ENCODE data around the gene LRRC32.

LRRC32 gene

DNA sequence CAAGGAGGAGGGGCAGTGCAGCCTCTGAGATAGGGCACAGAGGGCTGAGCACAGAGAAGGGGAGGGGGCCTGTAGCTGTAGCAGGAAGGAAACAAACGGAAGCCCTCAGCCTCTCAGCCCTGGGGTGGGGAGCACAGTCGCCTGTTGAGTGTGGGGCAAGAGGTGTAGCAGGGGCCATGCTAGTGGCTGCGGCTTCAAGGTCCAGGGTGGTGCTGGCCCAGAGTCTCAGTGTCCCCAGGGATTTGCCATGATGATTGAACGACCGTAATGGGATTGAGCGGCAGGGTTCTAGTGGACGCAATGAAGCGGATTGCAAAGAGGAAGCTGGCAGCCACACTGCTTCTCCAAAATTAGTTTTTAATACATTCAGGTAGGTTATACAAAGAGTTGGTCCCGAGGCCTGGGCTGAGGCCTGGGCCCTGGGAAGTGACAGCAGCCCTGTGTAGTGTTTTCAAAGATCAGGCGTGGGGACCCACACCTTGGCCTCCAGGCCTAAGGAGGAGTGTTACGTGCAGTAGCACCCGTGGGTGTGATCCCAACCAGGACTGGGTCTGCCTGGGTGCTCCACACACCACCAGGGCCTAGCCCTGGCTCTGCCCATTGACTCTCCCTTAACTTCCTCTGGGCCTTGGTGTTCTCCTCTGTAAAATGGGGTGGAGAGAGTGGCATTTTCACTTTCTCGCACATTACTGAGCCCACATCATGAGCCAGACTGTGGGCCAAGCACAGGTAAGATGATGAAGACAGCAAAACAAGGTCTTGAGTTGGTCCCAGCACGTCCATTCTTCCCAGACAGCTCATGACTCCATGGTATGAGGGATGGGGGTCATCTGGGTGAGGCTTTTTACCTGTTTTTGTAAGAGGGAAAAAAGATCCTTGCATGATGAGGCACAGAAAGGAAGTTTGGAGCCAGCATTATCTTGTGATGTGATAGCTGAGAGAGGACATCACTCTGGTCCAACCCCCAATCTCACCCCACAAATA, 13.1 kb downstream of the LRRC32 start:
- H3K9me3 Mint-ChIP-seq: no peaks in the 10 kb centered on the region

DNA sequence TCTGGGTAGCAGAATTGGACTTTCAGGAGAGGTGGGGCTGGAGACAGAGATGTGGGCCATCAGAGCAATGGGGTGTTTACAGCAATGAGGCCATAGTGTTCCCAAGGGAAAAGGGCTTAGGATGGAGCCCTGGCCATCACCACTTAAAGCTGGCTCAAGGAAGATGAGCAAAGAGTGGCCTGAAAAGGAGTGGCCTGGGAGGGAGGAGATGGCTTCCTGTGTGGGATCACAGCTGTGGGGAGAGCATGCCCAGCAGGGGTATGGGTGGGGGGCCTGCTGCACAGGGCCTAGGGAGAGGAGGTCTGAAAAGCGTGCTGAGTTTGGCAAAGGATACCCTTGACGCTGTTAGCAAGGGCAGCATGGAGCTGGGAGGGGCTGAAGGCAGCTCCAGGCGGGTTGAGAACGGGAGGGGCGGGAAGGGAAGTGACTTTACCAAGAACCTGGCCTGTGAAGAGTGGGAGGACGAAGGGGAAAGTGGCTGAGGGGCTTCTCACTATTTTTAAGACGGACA, 13.9 kb downstream of the LRRC32 start:
- Mint-ChIP-seq H3K27ac (no peak overlapping the region), H3K27me3 (peaks cover 4% of the 10 kb centered on the region), H3K36me3 (ENCODE audit: low read depth) (no peaks in the 10 kb centered on the region), H3K4me3 (no peak overlapping the region), H3K4me1 (ENCODE audit: low read depth) (no peaks in the 10 kb centered on the region), H3K9me3 (no peaks in the 10 kb centered on the region)
- peak; percentile 15 for DNase-seq

More for the DNA sequence above, 13.1 kb downstream of the LRRC32 start:
- no peaks in the 10 kb centered on the region for H3K36me3 Mint-ChIP-seq (ENCODE audit: low read depth)
- no peak overlapping the region for H3K27ac Mint-ChIP-seq
- peak; percentile 7 for DNase-seq
- no peak overlapping the region for H3K4me3 Mint-ChIP-seq
- no peaks in the 10 kb centered on the region for H3K4me1 Mint-ChIP-seq (ENCODE audit: low read depth)
- peaks cover 4% of the 10 kb centered on the region for H3K27me3 Mint-ChIP-seq

DNA sequence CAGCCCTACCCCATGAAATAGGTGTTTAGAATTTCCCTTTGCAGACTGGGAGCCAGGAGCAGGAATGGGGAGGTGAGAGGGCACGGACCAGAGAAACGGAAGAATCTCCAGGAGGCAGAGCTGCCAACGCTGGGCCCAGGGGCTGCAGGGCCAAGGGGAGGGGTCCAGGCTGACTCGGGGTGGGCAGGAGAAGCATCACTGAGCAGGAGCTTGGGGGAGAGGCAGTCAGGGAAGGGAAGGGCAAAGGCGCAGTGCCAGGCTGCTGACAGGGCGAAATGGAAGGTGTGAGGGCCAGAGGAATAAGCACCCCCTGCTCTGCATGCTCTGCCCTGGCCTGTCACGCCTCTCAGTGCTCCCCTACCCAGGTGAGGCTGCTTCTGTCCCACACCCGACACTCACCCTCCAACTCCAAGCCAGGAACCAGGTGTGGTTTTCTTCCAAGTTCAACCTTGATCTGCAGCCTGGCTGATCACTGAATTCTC, 14.5 kb downstream of the LRRC32 start:
- Mint-ChIP-seq H3K36me3 (ENCODE audit: low read depth) (no peaks in the 10 kb centered on the region), H3K4me1 (ENCODE audit: low read depth) (no peaks in the 10 kb centered on the region), H3K27me3 (peaks cover 4% of the 10 kb centered on the region), H3K27ac (no peak overlapping the region), H3K9me3 (no peaks in the 10 kb centered on the region), H3K4me3 (no peak overlapping the region)
- peak; percentile 22 for DNase-seq

DNA sequence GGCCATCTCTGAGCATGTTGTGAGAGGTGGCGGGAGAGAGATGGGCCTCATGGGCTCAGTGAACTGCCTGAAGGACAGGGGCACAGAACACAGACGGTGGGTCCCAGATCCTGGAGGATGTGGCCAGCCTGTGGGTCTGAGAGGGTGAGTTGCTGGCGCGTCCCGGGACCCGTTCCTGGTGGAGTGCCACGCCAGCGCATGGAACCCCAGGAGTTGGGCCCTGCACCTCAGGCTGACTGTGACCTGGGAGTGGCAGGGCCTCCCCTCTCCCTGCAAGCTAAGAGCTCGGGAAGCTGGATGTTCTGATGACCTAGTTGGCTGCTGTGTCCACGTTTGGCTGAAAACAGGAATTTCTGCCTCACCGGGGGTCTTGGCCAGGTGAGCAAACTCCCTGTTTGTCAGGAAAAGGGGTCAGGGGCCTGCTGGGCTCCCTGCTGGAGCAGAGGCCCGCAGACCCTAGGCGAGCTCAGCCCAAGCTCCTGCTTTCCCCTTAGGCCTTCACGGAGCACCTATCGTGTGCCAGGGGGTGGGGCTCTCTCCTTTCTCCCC, 15.0 kb downstream of the LRRC32 start:
- Mint-ChIP-seq H3K9me3 (no peaks in the 10 kb centered on the region), H3K27me3 (peaks cover 7% of the 10 kb centered on the region), H3K27ac (no peak overlapping the region), H3K4me3 (no peak overlapping the region), H3K4me1 (ENCODE audit: low read depth) (no peaks in the 10 kb centered on the region), H3K36me3 (ENCODE audit: low read depth) (no peaks in the 10 kb centered on the region)
- DNase-seq: peak; percentile 22

DNA sequence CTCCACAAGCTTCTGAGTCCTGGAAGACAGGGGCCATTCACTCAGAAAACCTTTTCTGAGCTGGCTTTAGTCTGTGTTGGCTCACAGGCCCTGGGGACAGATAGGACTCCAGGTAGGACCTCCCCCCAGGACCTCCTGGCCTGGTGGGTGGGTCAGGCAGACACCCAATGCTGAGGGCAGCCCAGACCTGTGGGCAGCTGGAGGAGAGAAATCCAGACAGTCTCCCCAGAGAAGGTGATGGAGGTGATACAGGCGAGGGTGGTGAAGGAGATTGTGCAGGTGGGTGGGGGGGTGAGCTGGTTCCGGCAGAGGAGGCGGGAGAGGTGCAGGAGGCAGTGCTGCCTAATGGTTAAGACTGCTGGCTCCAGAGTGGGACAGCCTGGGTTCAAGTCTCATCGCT, 15.6 kb downstream of the LRRC32 start:
- Mint-ChIP-seq H3K36me3 (ENCODE audit: low read depth) (no peaks in the 10 kb centered on the region), H3K9me3 (no peaks in the 10 kb centered on the region), H3K4me3 (no peak overlapping the region), H3K27me3 (peaks cover 10% of the 10 kb centered on the region), H3K4me1 (ENCODE audit: low read depth) (no peaks in the 10 kb centered on the region), H3K27ac (no peak overlapping the region)
- DNase-seq: peak; percentile 16

DNA sequence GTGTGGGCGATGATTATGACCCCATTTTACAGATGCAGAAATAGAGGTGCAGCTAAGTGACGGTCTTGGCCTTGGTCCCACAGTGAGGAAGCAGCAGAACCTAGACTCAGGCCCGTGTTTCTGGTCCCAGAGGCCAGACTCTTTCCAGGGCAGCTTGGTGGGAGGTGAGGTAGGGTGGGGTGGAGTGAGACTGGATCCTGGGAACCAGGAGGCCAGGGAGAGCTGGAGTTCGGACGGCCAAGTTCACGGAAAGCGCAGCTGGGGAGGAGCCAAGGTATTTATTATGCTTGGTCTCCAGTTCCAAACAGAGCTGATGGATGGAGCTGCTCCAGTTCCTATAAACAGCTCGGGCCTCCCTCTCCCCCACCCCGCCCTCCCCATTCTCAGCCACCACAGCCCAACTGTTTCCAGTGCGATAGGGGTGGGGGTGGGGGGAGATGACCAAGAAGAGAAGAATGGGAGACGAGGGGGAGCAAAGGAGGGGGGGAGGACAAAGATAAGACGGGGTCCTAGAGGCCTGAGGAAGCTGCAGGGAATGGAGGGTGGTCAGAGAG, 16.2 kb downstream of the LRRC32 start:
- Mint-ChIP-seq H3K4me3 (no peak overlapping the region), H3K9me3 (no peaks in the 10 kb centered on the region), H3K27me3 (peaks cover 10% of the 10 kb centered on the region), H3K4me1 (ENCODE audit: low read depth) (no peaks in the 10 kb centered on the region), H3K36me3 (ENCODE audit: low read depth) (no peaks in the 10 kb centered on the region), H3K27ac (no peak overlapping the region)
- DNase-seq: peak; percentile 9

DNA sequence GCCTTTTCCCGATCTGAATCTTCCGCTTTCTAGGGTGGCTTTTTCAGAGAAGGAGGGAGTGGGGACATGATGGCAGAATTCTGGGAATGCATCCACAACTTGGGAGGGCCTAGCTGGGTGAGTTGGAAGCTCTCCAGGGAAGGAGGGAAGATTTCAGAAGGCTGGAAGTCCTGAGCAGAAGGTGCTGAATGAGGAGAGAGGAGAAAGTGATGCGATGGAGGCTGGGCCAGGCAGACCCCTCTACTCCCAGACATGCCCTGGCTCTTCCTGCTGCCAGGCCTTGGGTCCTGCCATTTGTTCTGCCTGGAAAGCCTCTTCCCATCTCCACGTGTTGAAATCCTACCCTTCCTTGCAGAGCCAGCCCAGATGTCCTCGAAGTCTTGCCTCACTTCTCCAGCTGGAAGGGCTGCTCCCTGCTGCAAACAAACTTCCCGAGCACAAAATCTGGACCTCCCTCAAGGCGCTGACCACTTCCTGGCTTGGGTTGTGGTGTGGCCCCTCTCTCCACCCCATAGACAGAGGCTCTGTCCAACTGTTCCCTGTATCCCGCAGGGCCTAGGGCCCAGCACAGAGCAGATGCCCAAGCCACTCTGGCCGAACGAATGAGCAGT, 16.8 kb downstream of the LRRC32 start:
- DNase-seq: peak; percentile 16

DNA sequence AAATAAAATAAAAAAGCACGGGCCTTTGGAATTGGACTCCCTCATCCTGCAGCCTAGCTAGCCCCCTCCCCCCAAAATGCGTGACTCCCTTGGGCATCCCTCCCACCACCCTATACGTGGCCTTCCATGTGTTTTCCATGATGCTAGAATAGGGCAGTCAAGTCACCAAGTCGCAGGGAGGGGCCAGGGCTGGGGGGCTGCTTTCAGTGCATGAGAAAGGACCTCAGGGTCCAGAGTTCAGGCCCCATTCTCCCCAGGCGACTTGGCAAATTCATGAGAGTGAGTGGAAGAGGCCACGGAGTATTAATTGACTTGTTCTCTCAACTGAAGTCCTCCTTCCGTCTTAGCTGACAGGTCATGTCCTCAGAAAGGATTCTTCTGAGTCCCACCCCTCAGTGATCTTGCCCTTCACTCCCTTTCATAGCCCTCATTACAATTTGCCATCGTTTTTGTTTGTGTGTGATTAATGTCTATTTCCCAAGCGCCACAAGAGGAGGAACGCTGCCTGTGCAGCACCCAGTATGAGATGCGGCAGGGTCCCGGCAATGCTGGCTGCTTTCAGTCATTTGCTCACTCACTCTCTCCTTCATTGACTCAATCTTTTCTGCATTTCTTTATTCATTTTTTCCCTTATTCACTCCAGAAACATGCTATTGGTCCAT, 17.4 kb downstream of the LRRC32 start:
- no peaks in the 10 kb centered on the region for H3K4me1 Mint-ChIP-seq (ENCODE audit: low read depth)

More for the DNA sequence above, 16.8 kb downstream of the LRRC32 start:
- Mint-ChIP-seq H3K27ac (no peak overlapping the region), H3K4me1 (ENCODE audit: low read depth) (no peaks in the 10 kb centered on the region), H3K4me3 (no peak overlapping the region), H3K27me3 (peaks cover 16% of the 10 kb centered on the region), H3K36me3 (ENCODE audit: low read depth) (no peaks in the 10 kb centered on the region), H3K9me3 (no peaks in the 10 kb centered on the region)

DNA sequence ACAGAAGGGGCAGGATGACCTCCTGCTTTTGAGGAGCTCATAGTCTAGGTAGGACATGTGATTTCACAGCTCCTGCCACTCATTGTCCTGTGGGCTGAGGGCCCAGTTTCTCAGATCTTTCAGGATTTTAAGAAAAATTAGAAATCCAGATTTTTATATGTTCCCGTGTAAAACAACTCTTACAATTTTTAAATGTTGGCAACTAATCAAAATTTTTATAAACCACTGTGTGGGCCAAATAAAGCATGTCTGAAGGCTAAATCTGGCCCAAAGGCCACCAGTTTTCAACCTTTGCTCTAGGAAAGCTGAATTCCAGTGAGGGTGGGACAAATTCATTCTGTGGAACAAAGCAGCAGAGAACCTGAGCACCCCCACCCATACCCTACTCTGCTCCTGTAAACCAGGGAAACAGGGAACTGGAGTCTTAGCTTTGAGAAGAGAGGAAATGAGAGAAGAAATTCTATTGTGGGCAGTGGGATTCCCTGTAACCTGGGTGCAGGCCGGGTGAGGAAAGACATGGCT, 20.6 kb downstream of the LRRC32 start:
- Mint-ChIP-seq H3K27ac (no peak overlapping the region), H3K36me3 (ENCODE audit: low read depth) (no peaks in the 10 kb centered on the region), H3K27me3 (peaks cover 41% of the 10 kb centered on the region), H3K9me3 (peaks cover 11% of the 10 kb centered on the region), H3K4me3 (no peak overlapping the region), H3K4me1 (ENCODE audit: low read depth) (no peaks in the 10 kb centered on the region)
- DNase-seq: no peak

More for the DNA sequence above, 17.4 kb downstream of the LRRC32 start:
- Mint-ChIP-seq H3K36me3 (ENCODE audit: low read depth) (no peaks in the 10 kb centered on the region), H3K27me3 (peaks cover 16% of the 10 kb centered on the region), H3K9me3 (no peaks in the 10 kb centered on the region), H3K27ac (no peak overlapping the region), H3K4me3 (no peak overlapping the region)
- DNase-seq: peak; percentile 8

DNA sequence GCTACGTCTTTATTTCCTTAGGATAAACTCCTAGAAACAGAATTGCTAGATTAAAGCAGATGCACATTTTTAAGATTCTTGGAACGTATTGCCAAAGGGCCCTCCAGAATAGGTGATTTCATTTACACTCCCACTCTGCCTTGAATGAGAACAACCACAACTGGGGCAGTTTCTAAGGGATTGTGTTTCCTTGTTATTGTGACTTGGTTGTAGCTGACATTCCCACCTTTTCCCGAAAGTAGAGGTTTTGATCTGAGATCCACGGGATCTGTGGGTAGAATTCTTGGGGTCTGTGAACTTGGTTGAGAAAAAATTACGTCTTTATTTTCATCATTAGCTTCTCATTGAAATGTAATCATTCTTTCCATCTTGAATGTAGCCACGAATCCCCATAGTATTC, 21.5 kb downstream of the LRRC32 start:
- H3K36me3 Mint-ChIP-seq (ENCODE audit: low read depth): no peaks in the 10 kb centered on the region
- peaks cover 11% of the 10 kb centered on the region for H3K9me3 Mint-ChIP-seq
- no peak overlapping the region for H3K4me3 Mint-ChIP-seq
- peaks cover 46% of the 10 kb centered on the region for H3K27me3 Mint-ChIP-seq
- no peak overlapping the region for H3K27ac Mint-ChIP-seq
- no peak for DNase-seq
- peaks cover 3% of the 10 kb centered on the region for H3K4me1 Mint-ChIP-seq (ENCODE audit: low read depth)

DNA sequence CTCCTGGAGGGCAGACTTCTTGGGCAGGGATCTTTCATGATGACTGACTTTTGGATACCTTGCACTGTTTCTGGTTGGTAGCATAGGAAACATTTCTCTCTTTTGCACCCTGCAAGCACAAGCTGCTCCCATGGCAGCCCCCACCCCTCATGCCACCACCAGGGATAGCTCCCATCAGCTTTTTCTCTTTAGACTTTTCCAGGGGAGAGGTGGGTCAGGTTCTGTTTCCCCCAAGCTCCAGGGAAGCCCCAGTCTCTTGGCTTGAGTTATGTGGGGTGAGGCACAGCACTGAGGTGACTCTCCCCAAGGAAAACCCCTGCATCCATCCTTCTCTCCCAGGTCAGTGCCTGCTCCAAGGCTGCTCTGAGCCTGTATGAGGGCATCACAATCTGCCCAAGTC, 22.5 kb downstream of the LRRC32 start:
- Mint-ChIP-seq H3K9me3 (peaks cover 11% of the 10 kb centered on the region), H3K4me3 (no peak overlapping the region), H3K36me3 (ENCODE audit: low read depth) (no peaks in the 10 kb centered on the region), H3K4me1 (ENCODE audit: low read depth) (peaks cover 3% of the 10 kb centered on the region), H3K27ac (no peak overlapping the region), H3K27me3 (peaks cover 53% of the 10 kb centered on the region)
- no peak for DNase-seq

DNA sequence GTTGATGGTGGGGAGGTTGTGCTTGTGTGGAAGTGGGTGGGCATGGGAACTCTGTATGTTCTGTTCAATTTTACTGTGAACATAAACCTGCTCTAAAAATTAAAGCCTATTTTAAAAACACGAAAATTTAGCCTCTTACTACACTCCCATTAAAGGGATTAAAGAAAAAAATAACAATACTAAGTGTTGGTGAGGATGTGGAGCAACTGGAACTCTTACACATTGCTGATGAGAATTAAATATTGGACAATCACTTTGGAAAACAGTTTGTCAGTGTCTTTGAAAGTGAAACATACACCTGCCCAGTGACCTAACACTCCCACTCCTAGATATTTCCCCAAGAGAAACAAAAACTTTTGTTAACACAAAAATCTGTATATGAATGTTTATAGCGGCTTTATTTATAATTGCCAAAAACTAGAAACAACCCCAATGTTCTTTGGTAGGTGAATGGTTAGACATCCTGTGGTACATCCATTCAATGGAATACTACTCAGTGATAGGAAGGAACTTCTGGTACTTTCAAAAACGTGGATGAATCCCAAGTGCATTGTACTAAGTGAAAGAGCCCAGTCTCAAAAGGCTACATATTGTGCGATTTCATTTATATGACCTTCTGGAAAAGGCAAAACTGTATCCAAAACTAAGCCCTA, 23.5 kb downstream of the LRRC32 start:
- Mint-ChIP-seq H3K27me3 (peaks cover 60% of the 10 kb centered on the region), H3K4me3 (no peak overlapping the region), H3K36me3 (ENCODE audit: low read depth) (no peaks in the 10 kb centered on the region), H3K27ac (no peak overlapping the region), H3K4me1 (ENCODE audit: low read depth) (peaks cover 7% of the 10 kb centered on the region), H3K9me3 (peaks cover 11% of the 10 kb centered on the region)
- DNase-seq: no peak

DNA sequence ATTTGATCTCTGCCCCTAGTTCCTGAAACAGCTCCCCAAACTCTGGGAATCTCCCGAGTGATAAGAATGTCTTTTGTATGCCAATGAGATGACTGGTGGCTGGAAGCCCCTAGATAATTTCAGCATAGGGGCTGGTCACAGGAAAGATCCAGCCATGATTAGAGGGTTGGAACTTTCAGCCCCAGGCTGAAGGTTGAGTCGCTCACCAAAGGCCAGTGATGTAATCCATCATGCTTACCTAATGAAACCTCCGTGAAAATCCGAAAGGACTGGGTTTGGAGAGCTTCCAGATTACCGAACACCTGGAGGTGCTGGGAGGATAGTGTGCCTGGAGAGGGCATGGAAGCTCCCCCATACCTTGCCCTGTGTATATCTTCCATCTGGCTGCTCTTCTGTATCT, 26.0 kb downstream of the LRRC32 start:
- Mint-ChIP-seq H3K4me1 (ENCODE audit: low read depth) (peaks cover 11% of the 10 kb centered on the region), H3K27me3 (peaks cover 63% of the 10 kb centered on the region), H3K27ac (no peak overlapping the region), H3K4me3 (no peak overlapping the region), H3K9me3 (peaks cover 11% of the 10 kb centered on the region), H3K36me3 (ENCODE audit: low read depth) (no peaks in the 10 kb centered on the region)
- DNase-seq: no peak
